ENCODE data around the gene TYRO3. TPM values are rescaled to one million over a fixed set of nuclear protein-coding genes. Genes with fewer than 3 reads are reported as not detected.

Gene TYRO3
- total and polyA plus RNA-seq, 2 of the 13 experiments (the other 11 are each of a cell fraction or from before 2014, with no cell fraction given), result 24.0 to 43.6 TPM

- 0 out of 2 replicates have a peak, but pooled peaks have one; percentile 82 for TF ChIP-seq ZFP90 (CRISPR knock-in tag; IDR thresholded peaks at IDR 0.05; ENCODE audit: borderline replicate concordance)
- peak; percentile 91; the same call in 1 of the 2 replicates for TF ChIP-seq MTA1 (CRISPR knock-in tag; IDR thresholded peaks at IDR 0.05; ENCODE audit: borderline replicate concordance)
- TF ChIP-seq POLR2A (IDR thresholded peaks at IDR 0.05; ENCODE audit: insufficient read depth in 1 of 2, low read depth in 2 of 2, low read length in 2 of 2), result peak in 1 of 2 experiments; percentile 49; a peak in 2 of 4 replicates
- no peak for TF ChIP-seq ZNF749 (CRISPR knock-in tag; IDR thresholded peaks at IDR 0.05; ENCODE audit: borderline replicate concordance)
- TF ChIP-seq PRDM4 (CRISPR knock-in tag; IDR thresholded peaks at IDR 0.05; ENCODE audit: borderline replicate concordance), result no peak
- TF ChIP-seq ZNF784 (CRISPR knock-in tag; IDR thresholded peaks at IDR 0.05; ENCODE audit: borderline replicate concordance), result no peak
- TF ChIP-seq RARA (CRISPR knock-in tag; IDR thresholded peaks at IDR 0.05), result peak; percentile 79
- TF ChIP-seq ZFP36 (IDR thresholded peaks at IDR 0.05; ENCODE audit: borderline replicate concordance, low read depth, low read length, partially characterized antibody), result no peak
- no peak for TF ChIP-seq ZFP1 (CRISPR knock-in tag; IDR thresholded peaks at IDR 0.05)
- TF ChIP-seq THAP8 (CRISPR knock-in tag; IDR thresholded peaks at IDR 0.05; ENCODE audit: borderline replicate concordance), result no peak
- TF ChIP-seq MBNL3 (CRISPR knock-in tag; conservative IDR thresholded peaks at IDR 0.05), result no peak
- no peak for TF ChIP-seq ATF2 (CRISPR knock-in tag; IDR thresholded peaks at IDR 0.05)
- no peak for TF ChIP-seq RFX5 (IDR thresholded peaks at IDR 0.05; ENCODE audit: low read depth, low read length)
- TF ChIP-seq HMGXB3 (CRISPR knock-in tag; IDR thresholded peaks at IDR 0.05; ENCODE audit: borderline replicate concordance), result 0 out of 2 replicates have a peak, but pooled peaks have one; percentile 40
- TF ChIP-seq FOXO4 (CRISPR knock-in tag; conservative IDR thresholded peaks at IDR 0.05), result no peak
- TF ChIP-seq ZNF576 (CRISPR knock-in tag; IDR thresholded peaks at IDR 0.05), result no peak
- peak; percentile 74; the same call in 1 of the 2 replicates for TF ChIP-seq RCOR2 (CRISPR knock-in tag; IDR thresholded peaks at IDR 0.05)
Measured at GRCh38 chr15:41568350-41569017, 9.5 kb downstream of the TYRO3 start (continued).

Measured in HepG2 (cell line).